NCI-H2227 treated with DMSO at 0.1 percent for 48 hours (cell line): ENCODE measurements around the gene ACSL6.

Source experiments
- DNase-seq: peaks from one replicate; lab custom pipeline; 2025; lab: John Stamatoyannopoulos, UW

The ACSL6 gene

GRCh38 chr5:131977212-131977604 is 34.2 kb downstream of the ACSL6 start:
- DNase-seq: no peak

- DNase-seq: no peak
These were observed 34.8 kb downstream of the ACSL6 start for GRCh38 chr5:131976414-131977211.

DNA sequence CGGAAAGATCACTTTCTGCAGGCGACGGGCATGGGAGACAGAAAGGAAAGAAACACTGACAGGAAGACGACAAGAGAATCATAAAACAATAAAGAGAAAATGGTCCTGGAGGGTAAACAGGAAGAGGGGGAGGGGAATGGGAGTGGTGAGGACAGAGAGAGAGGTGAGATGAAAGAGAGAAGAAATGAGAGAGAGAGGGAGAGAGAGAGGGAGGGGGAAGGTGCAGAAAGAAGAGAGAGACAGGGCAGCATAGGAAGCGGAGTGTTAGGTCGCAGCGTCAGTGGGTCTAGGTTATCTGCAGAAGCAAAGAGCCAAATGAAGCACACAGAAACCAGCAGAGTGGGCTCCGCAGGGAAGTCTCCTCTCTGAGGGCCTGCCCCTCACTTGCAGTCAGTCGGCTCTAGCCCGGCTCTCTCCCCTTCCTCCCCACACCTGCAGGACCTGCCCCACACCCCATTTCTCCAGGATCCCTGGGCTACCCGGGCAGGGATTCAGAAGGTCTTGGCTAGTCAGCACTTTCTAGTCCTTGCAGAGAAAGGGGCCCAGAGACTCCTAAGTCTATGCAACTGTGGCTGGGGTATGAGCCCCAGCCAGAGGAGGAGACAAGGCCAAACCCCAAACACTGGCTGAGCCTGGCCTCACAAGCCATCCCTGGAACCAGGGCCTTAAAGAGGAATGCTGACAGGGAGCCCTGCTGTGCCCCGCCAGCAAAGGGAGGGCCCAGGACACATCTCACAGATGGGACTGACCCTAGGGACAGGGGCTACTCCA is 36.3 kb downstream of the ACSL6 start:
- no peak for DNase-seq

GRCh38 chr5:131974622-131974955 is 36.9 kb downstream of the ACSL6 start:
- no peak for DNase-seq

- no peak for DNase-seq
These were observed 37.4 kb downstream of the ACSL6 start for GRCh38 chr5:131974016-131974415.

GRCh38 chr5:131973089-131973712 is 38.3 kb downstream of the ACSL6 start:
- no peak for DNase-seq

DNA sequence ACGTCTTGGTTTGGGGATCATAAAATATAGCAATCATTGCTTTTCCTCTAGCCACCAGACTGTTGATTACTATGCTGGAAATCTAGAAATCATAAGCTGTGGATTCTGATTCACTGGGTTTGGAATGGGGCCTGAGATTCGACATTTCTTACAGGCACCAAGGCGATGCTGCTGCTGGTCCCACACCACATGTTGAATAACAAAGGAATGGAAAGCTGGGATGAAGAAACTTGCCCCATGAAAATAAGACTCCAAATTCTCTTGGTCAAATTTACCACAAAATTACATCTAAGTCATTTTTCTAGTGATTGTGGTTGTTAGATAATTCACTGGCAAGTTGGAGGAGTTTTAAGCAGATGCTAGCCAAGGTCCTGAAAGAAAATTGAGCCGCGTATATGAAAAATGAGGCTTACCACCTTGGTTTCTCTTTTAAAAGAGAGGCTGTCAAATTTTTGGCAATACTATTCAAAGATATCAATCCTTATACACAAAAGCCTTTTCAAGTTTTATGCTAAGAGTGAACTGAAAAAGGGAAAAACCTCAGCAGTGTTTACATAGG is 43.0 kb downstream of the ACSL6 start:
- DNase-seq: no peak

GRCh38 chr5:131966551-131966950 is 44.9 kb downstream of the ACSL6 start:
- no peak for DNase-seq

GRCh38 chr5:131965826-131966415 is 45.5 kb downstream of the ACSL6 start:
- no peak for DNase-seq

- DNase-seq: no peak
These were observed 51.6 kb downstream of the ACSL6 start for GRCh38 chr5:131959906-131960305.

DNA sequence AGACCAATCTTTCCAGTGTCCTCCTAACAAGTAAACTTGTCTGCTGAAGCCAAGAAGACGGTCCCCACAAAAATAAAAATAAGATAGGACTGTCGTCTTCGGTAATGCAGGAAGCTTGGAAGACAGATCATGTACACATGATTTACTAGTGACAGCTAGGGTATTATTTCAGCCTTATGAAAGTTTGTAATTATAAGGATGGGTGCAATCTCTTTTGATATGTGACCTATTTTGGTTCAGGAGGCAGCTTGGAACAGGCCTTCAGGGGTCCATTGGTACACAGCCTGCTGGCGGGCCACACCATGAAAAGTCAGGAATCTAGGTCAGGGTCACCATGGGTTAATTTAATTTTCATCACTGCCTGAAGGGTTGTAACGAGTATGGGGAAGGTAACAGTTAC is 52.3 kb downstream of the ACSL6 start:
- no peak for DNase-seq

GRCh38 chr5:131957721-131958441 is 53.6 kb downstream of the ACSL6 start:
- DNase-seq: no peak

DNA sequence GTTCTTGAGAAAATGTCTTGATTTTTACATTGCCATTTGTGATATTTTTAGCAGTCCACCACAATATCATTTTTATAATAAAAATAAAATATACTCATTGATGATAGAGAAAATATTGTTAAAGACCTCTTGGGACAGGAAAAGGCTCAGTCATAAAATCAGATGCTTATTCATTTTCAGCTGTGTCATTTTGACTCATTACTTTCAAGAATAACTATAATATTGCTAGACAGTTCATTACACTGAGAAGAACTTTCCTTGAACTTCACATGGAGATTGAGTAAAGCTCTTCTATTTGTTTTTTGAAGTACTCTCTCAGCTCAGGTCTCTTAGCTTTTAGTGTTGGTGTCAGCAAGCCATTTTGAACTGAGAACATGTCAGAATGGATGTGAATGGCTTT is 57.5 kb downstream of the ACSL6 start:
- no peak for DNase-seq

DNA sequence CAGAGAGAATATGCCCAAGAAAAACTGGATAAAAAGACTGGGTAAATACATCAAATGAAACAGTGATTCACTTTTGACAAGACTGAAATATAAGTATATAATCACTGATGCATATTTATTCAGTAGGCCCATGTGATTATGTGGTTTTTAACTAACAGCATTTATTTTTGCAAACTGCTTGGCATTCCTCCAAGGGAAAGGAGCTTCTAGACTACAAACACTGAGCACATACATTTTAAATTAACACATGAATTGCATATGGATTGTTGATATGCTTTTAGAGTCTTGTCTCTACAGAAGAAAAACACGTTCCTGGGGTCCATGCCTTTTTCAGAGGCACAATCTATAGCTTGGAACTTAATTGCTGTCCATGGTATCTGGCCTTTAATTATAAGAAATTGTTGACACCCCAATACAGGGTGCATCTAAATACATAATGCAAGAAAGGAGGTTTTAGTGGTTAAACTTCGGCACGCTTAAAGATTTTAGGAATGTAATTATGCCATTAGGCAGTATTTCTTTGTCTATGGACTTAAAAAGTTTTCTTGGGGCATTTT is 59.1 kb downstream of the ACSL6 start:
- no peak for DNase-seq

DNA sequence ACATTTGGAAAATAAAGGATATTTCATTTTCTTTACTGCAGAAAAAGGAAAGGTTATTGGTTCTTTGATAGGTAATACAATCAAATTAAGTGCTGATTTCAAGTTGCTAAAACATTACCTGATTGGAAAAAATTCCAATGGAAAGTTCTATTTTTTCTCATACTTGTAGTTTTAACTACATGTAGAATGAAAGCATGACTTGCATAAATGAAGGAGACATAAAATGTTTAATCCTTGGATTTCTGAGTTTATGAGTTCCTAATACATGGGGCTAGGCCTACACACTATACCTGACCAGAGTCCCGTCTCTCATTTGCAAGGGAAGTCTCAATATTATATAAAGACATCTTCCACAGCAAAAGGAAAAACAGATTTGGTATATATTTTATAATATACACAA is 60.8 kb downstream of the ACSL6 start:
- DNase-seq: no peak

DNA sequence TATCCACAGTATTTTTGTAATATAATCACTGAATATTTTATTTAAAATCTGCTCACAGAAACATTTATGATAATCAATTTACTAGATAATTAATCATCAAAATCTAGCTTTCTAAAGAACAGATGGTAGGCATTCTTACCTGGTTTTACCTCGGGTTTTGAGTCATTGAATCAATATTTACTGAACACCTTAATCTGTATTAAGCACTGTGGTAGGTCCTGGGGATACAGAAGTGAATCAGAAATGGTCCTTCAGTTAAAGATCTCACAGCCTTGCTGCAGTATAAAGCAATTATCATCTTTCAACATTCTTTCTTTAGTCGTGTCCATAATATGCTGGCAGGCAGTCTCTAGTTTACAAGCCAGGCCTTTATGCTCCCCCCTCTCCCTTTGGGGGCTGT is 64.0 kb downstream of the ACSL6 start:
- no peak for DNase-seq

GRCh38 chr5:131945551-131946168 is 65.8 kb downstream of the ACSL6 start, which contains the start of gene MEIKIN:
MEIKIN (minus strand) TSS chr5:131945663; CDS start chr5:131945505, 158 bp downstream.
- DNase-seq: no peak

- DNase-seq: no peak
These were observed 66.5 kb downstream of the ACSL6 start for GRCh38 chr5:131944702-131945550.

DNA sequence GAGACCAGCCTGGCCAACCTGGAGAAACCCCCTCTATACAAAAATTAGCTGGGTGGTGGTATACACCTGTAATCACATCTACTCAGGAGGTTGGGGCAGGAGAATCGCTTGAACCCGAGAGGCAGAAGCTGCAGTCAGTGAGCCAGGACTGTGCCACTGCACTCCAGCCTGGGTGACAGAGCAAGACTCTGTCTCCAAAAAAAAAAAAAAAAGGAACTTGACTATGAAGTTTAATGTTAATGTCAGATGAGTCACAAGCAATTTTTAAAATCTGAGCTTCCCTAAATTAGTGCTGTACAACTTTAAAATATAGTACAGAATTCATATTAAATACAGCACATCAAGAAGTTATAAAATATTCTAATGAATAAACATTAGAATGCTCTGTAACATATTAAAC is 67.5 kb downstream of the ACSL6 start:
- DNase-seq: no peak

GRCh38 chr5:131942016-131942415 is 69.4 kb downstream of the ACSL6 start:
- DNase-seq: no peak
